HG02588 (cell line): ENCODE measurements around the gene CALN1.
"Not testable (repeated sequence)": the region's sequence is repeated elsewhere in the genome, so short reads cannot be mapped to it uniquely, and the experiment has no call there.

Experiments used
- ATAC-seq: cut with Tn5 transposase; IDR thresholded peaks from one replicate; pipeline ENCODE4 v1.9.1; 2021; ENCODE audit warnings: mild to moderate bottlenecking, moderate library complexity; ENCODE audit not compliant: unreplicated experiment

CALN1 gene

DNA sequence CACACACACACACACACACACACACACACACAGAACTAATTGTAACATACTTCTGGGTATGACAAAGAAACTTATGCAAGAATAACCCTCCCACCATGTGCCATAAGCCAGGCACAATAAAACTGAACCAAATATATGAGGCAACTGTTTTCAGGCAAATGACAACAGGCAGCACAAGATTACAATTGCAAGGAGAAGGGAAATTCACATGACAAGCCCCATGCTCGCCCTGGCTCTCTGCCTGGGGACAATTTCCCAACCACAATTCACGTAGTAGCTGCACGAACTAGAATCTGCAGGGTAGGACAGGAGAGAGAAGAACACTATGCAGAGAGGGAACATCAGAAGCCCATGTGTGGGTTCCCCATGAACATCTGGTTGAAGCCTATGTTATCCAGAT is 143.3 kb downstream of the CALN1 start:
- no peak for ATAC-seq

DNA sequence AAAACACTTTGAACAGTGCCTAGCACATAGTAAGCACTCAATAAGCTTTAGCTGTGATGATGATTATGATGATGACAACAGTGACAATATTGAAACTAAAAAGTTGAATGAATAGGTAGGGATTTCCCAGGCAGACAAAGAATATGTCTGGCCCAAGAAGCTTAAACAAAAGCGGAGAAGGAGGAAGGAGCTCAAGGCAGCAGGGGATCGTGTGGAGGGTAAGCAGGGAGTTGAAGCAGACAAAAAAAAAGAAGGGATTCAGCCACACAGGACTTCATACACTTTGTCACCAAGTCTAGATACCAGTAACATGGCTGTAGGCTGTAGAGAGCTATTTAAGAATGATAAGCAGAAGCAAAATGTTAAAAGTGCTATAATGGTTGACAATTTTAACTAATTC is 144.0 kb downstream of the CALN1 start:
- no peak for ATAC-seq

DNA sequence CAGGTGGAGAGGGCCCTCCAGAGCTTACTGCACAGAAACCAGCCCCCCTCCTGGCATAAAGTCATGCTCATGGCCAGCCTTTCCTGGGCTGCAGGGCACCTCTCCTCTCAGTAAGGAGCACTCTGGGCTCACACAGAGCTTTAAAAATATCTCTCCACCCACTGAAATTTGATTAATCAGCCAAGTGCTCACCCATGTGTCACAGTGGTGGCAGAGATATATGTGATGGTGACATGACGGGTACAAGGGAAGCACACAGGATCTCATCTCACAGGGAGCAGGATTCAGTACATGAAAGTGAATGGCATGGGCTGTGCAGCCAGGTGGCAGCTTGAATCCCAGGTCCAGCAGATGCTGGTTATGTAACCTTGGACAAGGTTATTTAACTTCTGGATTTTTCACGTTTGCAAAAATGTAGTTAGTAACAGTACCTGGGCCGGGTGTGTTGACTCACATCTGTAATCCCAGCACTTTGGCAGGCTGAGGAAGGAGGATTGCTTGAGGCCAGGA is 144.8 kb downstream of the CALN1 start:
- no peak for ATAC-seq

DNA sequence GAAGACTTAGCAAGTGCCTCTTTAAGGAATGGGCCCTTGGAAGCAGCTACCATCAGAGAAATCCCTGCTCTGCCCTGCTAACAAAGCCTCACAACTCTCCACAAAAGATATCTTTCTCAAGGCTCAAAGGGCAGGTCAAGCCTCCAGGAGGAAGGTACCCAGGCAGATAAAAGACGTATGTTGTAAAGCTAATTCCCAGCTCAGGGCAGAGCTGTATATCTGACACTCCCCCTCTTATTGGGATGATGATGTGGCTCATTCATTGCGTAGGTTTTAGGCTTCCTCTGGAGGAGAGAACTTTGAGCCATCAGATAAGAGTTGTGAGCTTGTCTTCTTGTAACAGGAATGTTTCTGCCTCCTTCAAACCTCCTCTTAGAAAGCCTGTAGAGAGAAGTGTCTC is 145.4 kb downstream of the CALN1 start:
- no peak for ATAC-seq

DNA sequence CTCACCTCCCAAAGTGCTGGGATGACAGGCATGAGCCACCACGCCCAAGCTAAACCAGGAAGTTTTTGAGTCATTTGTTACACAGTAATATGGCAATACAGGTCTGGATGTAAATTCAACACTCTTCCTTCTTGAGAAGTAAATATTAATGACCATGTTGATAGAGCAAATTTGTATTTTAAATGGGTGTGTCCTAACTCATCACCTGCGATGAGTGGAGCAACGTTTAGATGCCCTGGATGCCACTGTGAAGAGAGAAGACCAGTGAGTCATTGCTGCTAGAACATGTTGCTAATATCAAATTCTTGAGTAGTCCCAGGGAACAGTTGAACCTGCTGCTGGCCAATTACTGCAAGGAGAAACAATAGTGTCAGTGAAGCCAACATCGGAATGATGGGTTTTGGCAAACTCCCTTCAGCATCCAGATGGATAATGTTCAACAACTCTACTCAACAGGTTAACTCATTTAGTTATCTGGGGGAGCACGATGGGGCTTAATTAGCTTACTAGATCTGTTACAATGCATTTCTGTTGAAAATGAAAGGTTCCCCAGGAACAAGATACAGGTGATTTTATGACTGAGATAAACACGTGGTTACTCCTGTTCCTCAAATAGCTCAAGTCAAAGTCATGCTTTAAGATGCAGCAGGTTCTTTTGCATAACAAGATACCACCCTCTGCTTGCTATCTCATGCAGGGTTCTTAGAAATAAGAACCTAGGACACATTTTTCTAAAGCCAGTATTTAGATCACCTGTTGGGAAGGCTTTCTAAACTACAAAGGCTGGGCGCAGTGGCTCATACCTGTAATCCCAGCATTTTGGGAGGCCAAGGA is 146.8 kb downstream of the CALN1 start:
- no peak for ATAC-seq

DNA sequence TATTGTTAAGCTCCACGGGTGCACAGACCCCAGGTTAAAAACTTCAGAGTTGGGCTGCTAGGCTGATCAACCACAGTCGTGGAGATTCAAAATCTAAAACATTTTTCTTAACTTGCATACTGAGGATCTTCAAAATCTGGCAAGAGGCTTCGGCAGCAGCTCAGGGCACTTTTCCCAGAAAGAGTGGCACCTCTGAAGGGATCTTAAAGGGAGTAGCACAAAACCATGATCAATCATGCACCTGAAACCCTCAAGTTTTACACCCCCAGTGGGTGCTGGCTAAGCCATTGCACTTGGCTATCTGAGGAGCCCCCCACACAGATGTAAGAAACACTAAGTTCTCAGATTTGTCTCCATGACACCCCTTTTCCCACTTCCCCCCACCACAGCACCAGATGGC is 151.7 kb downstream of the CALN1 start:
- no peak for ATAC-seq

DNA sequence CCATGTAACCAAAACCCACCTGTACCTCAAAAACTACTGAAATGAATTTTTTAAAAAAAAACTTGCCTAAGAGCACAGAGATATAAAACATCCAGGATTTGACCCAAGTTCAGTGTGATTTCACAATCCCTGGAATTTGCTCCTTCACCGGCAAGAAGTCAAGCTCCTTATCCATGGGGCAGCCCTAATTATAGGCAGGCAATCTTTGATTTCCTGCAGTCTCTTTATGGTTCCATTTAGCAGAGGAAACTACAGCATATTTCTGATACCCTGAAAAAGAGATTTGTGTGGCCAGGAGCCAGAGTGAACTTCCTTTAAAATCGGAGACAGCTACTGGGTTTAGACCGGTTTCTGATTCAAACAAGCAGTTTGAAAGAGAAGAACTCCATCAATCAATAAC is 154.1 kb downstream of the CALN1 start:
- no peak for ATAC-seq

DNA sequence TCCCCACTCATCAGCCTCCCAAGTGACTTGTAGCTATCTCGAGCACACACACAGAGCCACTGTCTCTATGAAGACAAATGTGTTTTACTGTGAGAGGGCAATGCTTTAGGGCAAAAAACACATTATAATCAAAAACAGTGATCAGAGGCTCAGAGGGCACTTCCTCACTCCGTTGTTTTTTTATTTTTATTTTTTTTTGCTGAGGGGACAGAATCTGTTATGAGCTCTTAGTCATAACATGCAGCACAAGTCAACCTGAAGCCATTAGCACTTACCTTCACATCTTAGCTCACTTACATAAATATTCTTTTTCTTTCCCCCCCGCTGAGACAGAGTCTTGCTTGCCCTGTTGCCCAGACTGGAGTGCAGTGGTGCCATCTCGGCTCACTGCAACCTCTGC is 157.7 kb downstream of the CALN1 start:
- ATAC-seq = no peak

DNA sequence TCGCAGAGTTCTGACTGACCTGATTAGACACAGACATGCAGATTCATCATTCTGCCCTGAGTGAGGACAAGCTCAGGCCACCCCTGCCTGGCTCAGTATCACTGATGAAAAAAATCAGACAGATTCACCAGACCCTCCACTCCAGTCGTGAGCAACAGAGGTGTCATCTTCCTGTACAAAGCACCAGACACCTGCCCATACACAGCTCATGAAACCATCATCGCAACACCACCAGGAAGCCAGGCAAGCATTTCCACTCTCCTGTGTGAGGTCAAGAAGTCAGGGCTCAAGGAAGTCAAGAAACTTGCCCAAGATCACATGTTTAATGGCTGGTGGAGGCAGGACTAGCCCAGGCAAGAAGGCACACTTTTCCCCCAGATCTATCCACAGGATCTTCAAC is 163.0 kb downstream of the CALN1 start:
- ATAC-seq = no peak

DNA sequence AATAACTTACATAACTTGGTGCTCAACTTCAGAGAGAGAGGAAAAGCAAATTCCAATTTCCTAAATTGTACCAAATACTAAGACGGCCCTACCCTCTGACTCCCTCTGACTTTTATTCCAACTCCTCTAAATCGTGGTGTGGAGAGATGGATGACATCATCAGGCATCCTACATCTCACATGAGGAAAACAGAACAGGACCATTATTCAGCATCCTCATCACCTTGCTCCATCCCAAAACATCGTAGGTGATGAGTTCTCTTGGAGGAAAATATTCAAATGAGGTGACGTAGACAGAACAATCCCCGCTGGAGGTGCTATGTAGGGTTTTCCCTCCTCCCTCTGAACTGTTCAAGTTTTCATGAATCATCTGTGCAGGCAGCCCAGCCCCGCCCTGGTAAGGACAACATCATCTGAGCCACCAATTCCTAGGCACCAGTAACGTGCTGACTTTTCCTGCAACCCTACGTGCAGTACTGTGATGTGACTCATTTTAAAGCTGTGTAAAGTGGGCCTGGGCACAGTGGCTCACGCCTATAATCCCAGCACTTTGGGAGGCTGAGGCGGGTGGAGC is 167.2 kb downstream of the CALN1 start:
- ATAC-seq = no peak

DNA sequence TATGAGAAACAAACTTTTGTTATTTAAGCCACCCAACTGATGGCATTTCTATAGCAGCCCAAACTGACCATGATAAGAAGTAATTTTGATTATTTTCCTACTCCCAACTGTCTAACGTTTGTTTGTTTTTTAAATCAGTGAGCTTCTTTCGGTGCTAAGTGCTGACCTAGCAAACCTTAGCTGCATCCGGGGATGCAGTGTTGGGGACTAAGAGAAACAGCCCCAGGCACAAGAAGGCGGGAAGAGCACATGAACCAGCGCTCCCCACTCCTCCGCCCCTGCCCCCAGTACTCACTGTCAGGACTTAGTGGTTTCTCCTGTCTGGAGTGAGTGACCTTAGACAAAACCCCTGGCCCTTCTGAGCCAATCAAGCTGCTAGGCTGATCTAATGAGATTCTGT is 168.8 kb downstream of the CALN1 start:
- ATAC-seq = no peak

DNA sequence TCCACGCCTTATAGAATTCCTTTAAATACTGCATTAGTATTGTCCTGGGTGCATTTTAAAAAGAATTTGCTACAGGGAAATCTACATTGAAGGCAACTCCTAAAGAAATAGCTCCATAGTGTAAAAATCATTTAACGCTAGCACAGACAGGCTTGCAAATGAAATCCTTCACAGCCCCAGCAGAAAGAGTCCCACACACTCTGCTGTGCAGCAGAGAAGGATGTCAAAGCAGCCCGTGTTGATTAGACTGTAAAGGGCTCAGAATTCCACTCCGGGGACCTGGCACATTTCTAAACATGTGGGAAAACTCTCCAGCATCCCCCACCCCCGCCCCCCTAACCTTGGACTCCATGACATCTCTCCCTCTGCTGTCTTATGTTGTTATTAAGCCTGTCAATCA is 176.8 kb downstream of the CALN1 start:
- no peak for ATAC-seq

DNA sequence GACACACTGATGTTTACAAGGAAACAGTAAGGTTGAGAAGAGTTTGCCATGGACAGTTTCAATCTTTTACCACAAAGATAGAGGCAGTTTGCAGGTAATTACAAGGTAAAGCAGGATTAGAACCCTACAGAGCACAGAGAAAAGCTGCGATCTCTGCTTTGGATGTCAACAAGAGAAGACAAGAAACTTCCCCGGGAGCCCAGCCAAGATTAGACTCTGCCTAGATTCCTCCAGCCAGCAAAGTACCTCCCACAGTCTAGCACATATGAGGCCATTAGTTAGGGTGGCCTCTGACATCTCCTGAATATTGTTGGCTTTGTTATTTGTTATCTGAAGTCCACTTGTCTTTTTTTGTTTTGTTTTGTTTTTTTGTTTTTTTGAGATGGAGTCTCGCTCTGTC is 178.1 kb downstream of the CALN1 start:
- no peak for ATAC-seq

DNA sequence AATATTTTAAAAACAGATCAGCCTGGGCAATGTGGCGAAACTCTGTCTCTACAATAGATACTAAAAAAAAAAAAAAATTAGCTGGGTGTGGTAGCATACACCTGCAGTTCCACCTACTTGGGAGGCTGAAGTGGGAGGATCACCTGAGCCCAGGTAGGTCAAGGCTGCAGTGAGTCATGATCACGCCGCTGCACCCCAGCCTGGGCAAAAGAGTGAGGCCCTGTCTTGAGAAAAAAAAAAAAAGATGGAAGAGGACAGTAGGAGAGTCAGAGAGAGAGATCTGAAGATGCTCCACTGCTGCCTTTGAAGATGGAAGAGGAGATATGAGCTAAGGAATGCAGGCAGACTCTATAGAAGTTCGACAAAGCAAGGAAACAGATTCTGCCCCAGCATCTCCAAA is 181.9 kb downstream of the CALN1 start:
- no peak for ATAC-seq

DNA sequence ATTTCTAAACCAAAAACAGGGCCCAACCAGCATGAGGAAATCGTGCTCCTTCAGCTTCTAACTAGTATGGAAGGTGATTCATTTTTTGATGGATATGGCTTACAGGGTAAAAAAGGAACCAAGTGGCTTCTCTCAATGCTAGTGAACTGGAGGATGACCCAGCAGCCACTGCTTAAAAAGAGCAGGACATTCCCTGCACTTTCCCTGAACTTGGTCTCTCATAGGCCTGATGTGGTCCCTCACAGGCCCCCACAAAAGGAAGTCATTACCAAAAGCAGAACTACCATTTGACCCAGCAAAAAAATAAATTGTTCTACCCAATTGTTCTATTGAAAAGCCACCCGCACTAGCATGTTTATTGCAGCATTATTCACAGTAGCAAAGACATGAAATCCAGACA is 188.8 kb downstream of the CALN1 start:
- no peak for ATAC-seq

DNA sequence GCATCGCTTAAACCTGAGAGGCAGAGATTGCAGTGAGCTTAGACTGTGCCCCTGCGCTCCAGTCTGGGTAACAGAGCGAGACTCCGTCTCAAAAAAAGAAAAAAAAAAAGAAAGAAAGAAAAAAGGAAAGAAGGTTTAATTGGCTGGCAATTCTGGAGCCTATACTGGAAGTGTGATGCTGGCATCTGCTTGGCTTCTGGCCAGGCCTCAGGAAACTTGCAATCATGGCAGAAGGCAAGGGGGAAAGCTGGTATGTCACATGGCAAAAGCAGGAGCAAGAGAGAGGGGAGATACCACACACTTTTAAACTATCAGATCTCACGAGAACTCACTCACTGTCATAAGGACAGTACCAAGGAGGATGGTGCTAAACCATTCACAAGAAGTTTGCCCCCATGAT is 190.0 kb downstream of the CALN1 start:
- no peak for ATAC-seq

DNA sequence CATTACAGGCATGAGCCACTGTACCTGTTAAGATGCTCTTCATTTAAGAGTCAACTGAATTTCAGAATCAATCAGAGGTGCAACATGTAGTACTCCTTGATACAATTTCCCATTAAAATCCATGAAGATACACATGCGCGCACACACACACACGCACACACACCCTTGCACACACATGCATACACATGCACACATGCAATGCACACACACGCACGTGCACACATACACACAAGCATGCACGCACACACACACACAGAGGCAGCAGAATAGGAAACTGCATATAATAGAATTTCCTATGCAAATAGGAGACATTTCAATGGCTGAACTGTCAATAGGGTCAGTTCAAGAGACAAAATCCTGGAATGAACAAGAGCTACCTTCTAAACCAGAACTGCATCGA is 192.6 kb downstream of the CALN1 start:
- ATAC-seq = no peak

DNA sequence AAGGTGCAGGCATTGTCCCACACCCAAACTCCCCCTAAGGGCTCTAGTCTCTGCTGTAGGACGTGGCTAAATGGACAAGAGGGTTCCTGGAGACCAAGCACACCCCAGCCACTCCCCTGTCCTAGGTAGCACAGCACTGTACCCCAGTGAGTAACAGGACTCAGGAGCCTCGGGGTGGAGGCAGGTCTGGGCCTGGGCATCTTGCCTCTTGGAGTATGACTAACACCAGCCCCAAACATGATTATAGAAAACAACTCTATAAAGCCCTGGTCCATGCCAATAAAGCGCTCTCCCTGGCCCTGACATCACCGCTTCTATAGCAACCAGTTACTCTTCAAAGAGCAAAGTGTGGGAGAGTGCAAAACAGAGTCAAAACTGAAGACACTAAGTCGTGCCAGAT is 195.0 kb downstream of the CALN1 start:
- no peak for ATAC-seq

DNA sequence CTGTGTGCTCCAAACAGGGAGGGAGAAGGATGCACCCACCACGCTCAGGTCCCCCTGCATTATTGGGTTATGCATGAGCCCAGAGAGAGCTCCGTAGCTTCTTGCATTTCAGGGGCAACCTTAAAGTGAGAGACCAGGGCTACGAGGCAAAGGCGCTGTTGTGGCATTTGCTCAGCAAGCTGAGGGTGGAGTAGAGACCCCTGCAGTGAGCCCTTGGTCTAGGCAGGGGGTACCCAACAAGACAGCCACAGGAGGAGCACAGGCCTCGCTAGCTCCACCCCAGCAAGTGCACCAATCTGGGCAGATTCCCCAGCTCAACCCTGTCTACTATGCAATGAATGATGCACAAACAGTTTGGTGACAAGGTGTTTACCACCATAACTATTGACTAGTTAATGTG is 198.4 kb downstream of the CALN1 start:
- ATAC-seq = no peak

DNA sequence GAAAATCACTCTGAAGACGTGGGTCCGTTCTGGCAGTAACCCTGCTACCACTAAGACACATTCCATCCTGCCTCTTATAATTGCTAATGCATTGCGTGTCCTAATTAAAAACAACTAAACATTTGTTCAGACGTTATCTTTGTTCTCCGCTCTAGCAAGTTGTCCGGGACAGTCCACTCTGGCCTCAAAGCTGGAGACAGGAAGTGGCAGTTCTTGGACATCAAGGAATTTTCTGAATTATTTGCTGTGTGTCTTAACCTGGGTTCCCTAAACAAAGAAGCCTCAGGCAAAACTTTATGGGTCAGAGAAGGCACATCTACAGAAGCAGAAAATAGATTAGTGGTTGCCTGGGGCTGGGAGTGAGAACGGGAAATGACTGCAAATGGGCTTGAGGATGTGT is 199.1 kb downstream of the CALN1 start:
- ATAC-seq = no peak

DNA sequence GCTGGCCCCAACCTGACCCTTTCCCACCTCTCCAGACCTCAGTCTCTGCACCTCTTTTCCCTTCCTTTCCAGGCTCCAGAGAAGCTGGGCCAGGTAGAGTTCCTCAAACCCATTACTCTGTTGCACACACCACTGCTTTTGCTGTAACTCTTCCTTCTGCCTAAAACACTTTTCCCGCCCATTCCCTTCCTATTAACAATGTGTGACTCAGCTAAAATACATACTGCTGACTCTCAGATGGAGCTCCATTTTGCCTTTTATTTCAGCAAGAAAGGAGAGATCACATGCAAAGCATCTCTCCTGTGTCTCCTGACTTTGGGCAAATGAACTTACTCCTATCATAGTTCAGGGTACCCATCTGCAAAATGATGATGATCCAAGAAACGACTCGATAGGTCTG is 201.0 kb downstream of the CALN1 start:
- ATAC-seq = no peak

DNA sequence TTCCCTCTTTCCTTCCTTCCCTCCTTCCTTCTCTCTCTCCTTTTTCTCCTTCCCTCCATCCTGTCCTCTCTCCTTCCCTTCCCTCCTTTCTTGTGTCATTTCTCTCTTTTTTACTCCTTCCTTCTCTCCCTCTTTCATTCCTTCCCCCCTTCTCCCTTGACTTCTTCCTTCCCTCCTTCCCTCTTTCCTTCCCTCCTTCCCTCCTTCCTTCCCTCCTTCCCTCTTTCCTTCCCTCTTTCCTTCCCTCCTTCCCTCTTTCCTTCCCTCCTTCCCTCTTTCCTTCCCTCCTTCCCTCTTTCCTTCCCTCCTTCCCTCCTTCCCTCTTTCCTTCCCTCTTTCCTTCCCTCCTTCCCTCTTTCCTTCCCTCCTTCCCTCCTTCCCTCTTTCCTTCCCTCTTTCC is 203.1 kb downstream of the CALN1 start:
- ATAC-seq = not testable (repeated sequence)

DNA sequence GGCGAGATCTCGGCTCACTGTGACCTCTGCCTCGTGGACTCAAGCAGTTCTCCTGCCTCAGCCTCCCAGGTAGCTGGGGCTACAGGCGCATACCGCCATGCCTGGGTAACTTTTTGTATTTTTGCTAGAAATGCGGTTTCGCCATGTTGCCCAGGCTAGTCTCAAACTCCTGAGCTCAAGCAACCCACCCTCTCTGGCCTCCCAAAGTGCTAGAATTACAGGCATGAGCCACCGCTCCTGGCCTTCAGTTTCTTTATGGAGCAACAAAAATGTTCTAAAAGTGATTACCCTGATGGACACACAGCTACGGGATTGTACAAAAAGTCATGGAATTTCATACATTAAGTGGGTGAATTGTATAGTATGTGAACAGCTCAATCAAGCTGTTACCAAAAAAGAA is 216.0 kb downstream of the CALN1 start:
- no peak for ATAC-seq
